DMS79 (cell line): ENCODE measurements around the gene RBPJL.
"Not testable (repeated sequence)": the region's sequence is repeated elsewhere in the genome, so short reads cannot be mapped to it uniquely, and the experiment has no call there.

Source experiments
- DNase-seq: peaks from one replicate; lab custom pipeline; 2025; lab: John Stamatoyannopoulos, UW

Gene RBPJL

GRCh38 chr20:45342855-45343531, 36.4 kb downstream of the RBPJL start:
- DNase-seq, result no peak

GRCh38 chr20:45343532-45344167, 37.0 kb downstream of the RBPJL start:
- DNase-seq, result no peak

DNA sequence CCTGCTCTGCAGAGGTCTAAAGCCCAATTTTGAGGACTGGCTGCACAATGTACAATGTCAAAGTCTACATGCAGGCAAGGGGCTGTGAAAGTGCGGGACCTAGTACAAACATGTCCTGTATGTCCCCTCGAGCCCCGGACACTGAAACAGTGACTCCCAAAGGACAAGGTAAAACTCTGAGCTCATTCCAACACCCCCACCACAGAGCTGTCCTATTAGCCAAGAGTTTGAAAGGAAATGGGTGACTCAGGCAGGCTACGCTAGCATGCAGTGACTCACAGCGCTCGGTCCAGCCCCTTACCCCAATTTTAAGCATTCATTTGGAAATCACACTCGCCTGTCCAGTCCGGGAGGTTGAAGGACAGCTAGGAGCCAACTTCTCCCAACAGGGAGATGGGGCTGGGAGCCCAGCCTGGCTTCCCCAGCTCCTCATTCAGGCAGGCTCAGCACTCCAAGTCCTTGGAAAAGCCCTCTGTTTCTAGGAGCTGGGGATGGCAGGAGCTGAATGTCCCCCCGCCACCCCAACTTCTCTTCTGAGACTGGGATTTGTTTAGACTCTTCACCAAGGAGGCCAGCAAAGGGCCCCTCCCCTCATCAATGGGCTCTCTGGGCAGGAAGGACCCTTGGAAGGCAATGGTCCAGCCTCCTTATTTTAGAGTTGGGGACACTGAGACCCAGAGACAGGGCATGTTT, 37.7 kb downstream of the RBPJL start:
- no peak for DNase-seq

- no peak for DNase-seq
These were observed 38.7 kb downstream of the RBPJL start for GRCh38 chr20:45345104-45345936.

GRCh38 chr20:45346291-45346718, 39.7 kb downstream of the RBPJL start:
- DNase-seq, result no peak

GRCh38 chr20:45346851-45347250, 40.2 kb downstream of the RBPJL start:
- no peak for DNase-seq

DNA sequence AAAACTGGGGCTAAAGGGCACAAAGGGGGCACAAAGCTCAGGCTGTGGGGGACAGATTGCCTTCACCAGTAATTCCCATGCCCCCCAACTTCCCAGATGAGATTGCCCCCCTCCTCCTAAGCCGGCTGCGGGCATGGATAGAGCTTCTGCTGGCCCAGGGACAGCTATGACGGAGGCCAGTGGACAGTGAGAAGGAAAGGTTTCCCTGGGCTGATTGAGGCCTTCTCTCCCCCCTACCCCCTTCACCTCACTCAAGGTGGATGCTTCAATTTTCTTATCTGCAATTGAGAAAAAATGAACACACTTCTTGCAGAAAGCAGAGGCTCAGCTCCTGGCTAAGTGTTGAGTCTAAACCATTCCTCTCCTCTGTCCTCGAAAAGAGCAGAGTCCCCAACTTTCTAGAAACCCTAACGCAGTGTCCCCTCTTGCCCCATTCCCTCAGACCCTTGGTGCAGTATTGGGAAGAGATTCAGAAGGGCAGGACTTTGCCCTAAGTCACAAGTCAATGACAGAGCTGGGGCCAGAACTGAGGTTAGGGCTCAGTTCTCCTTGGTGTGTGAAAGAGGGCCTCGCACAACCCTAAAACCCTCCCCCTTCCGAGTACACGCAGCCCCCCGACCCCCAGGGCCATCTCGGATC, 40.8 kb downstream of the RBPJL start:
- DNase-seq, result no peak

DNA sequence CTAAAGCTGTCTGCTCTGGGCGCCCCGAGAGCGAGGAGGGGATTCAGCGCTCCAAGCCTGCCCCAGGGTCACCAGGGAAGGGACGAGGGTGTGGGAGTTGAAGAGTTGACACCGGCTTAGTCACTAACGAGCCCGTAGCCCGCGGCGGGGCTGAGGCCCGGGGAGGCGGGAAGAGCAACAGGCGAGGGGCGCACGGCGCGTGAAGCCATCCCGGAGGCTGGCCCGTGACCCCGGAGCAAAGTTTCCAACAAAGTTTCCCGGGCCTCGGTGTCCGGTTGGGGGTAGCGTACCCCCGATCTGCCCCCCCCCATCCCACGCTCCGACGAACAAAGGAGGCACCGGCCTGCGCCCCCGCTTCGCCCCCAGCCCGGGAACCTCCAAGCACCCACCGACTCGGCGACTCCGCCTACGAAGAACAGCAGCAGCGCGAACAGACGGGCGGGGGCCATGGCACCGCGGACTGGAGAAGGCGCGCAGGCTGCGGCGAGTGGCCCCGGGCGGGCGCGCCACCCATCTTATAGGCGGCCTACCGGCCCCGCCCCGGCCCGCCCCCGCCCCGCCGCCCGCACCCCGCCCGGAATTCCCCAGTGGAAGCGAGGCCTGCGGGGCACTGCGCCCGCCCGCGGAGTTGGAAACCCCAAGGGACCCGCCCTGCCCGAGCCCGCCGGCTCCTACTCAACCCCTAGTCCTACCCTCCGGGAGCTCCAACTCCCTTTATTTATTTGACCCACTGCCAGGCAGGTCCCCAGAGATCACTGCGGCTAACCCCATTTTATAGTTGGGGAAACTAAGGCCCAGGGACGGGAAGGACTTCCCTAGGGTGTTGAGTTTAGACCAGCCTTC, 41.5 kb downstream of the RBPJL start, which contains the start of gene SDC4:
TSS of gene SDC4 (minus strand) at position 489 of the 843 bp plus-strand sequence. CDS start at position 449, 40 bp downstream.
- DNase-seq, result no peak

DNA sequence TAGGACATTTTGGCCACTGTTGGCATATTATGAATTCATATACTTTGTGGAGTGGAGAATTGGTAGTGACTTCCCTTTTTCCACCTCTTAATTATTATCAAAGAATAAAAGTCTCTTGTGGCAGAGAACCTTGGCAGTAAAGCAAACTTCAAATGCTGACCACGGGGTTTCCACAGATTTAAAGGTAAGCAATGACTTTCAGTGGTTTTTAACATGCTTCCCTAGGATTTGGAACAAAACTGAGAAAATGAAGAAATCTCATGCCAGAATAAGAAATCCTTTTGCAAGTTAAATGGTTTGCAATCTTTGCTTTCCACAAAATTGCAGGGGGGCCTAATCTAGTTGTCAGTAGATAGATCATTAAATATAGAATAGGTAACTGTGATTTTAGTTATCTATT, 43.6 kb downstream of the RBPJL start:
- no peak for DNase-seq

DNA sequence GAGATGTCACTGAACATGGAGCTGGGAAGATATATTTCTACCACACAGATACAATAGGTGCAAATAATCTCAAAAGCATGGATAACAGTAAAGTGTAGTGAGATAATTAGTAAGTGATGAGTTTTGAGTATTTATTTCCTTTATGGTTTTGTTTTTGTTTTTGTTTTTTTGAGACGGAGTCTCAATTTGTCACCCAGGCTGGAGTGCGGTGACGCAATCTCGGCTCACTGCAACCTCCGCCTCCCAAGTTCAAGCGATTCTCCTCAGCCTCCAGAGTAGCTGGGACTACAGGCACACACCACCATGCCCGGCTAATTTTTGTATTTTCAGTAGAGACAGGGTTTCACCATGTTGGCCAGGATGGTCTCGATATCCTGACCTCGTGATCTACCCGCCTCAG, 44.2 kb downstream of the RBPJL start:
- not testable (repeated sequence) for DNase-seq

DNA sequence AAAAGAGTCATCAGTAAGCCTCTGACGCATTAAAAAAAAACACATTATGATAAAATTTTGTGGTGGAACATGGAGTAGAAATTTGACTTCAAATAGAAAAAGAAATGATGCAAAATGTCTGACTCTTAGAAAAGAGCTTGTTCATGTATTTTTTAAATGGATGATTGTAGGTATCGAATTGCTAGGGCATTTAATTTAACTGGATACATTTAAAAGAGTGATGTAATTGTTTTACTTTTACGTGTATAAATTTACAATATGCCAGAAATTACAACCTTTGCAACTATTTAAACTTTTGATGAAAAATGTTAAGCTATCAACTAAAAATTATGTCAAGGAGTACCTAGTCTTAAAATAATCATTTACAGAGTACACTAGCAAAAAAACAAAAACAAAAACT, 46.1 kb downstream of the RBPJL start:
- DNase-seq, result no peak

DNA sequence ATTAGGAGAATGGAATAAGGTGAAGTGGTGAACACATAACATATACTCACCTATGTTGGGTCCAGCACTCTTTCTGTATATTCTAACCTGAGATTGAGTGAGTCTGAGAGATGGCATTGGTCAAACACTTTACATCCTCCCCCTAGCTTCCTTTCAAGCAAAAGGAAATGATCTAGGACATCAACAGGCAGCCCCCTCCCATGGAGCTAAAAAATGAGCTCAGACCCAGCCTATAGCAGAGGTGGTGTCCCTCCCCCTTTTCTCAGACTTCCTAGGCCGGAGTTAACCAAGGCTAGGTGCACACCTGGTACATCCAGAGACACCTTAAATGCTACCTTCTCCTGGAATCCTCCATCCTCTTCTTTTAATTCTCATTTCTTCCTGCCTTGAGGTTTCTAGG, 47.1 kb downstream of the RBPJL start:
- no peak for DNase-seq

GRCh38 chr20:45354423-45355208, 48.0 kb downstream of the RBPJL start:
- no peak for DNase-seq

GRCh38 chr20:45355209-45356084, 48.8 kb downstream of the RBPJL start:
- DNase-seq, result no peak

- no peak for DNase-seq
These were observed 51.8 kb downstream of the RBPJL start for GRCh38 chr20:45358282-45359068.

DNA sequence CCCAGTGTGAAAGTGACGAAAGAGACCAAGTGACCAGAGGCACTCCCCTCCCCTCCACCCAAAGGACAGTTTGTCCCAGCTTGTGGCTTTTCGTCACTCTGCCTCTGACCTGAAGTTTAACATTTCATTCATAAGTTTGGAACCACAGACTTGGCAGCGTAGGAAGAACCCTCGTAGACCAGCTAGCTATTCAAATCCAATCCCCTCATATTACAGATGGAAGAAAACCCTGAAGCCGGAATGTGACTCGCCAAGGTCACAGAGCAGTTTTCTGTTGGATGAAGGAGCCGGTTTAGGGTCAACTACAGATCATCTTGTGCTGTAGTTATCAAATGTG, 52.4 kb downstream of the RBPJL start:
- DNase-seq, result no peak

DNA sequence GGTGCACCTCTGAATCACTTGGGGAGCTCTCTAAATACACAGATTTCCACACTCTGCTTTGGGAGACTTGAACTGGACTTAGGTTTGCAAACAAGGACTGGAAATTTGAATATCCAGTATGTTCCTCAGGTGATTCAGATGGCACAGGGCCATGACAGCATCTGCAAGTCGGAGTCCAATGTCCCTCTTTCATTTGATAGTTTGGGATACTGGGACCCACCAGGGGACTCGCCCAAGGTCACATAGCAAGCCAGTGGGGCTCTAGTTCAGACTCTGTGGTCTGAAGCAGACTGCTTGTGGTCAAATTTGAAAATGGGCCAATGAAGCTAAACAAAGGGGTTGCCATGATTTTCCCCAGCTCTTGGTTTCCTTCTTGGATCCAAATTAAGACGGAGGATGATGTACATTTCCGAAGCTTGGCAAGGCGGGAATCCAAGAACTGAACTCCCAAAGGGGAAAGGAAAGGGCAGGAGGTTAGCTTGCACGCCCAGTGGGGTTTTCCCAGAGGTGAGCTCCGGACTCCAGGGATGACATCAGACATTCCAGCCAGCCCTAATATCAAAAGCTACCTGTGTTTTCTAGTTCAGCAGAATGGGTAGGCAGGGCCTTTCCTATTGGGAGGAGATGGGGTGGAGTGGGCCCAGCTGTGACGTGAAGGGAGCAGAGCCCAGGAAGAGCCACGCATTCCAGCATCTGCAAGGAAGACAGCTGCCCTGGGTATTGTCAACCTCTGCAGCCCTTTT, 52.9 kb downstream of the RBPJL start:
- DNase-seq, result no peak

GRCh38 chr20:45361793-45362192, 55.2 kb downstream of the RBPJL start:
- no peak for DNase-seq
